SK-N-SH treated with all-trans-retinoic acid at 6 μM for 48 hours (cell line): ENCODE data around the gene DRAP1.

ENCODE experiments used
- ATAC-seq: fragments of 200-7000 bp; cut with Tn5 transposase; 3 replicates; pipeline ENCODE4 v1.9.1; 2020; ENCODE audit warnings: mild to moderate bottlenecking, moderate library complexity
- ARNTL ChIP-seq: fragments of 450-650 bp; formaldehyde crosslinking; IDR thresholded peaks from 2 replicates; pipeline ENCODE4 v1.5.0; 2020; ENCODE audit warnings: low read depth, mild to moderate bottlenecking, moderate library complexity, borderline replicate concordance
- BACH2 ChIP-seq: fragments of 250-450 bp; sonication (Bioruptor Pico); IDR thresholded peaks from 2 replicates; pipeline ENCODE4 v1.9.0; 2021; ENCODE audit warnings: mild to moderate bottlenecking, borderline replicate concordance
- CREB5 ChIP-seq: fragments of 250-450 bp; sonication (Bioruptor Pico); IDR thresholded peaks from 2 replicates; pipeline ENCODE4 v1.5.1; 2020; ENCODE audit warnings: low read depth, mild to moderate bottlenecking, moderate library complexity
- CSDC2 ChIP-seq: fragments of 250-450 bp; sonication (Bioruptor Pico); IDR thresholded peaks from 2 replicates; pipeline ENCODE4 v1.5.0; 2020; ENCODE audit warnings: mild to moderate bottlenecking, moderate library complexity
- CSRNP3 ChIP-seq: fragments of 250-450 bp; sonication (Bioruptor Pico); IDR thresholded peaks from 2 replicates; pipeline ENCODE4 v1.5.1; 2021; ENCODE audit warnings: mild to moderate bottlenecking, moderate library complexity
- ESRRG ChIP-seq: fragments of 250-450 bp; sonication (Bioruptor Pico); IDR thresholded peaks from 2 replicates; pipeline ENCODE4 v1.6.1; 2021; ENCODE audit warnings: mild to moderate bottlenecking
- GLIS3 ChIP-seq: fragments of 250-450 bp; sonication (Bioruptor Pico); IDR thresholded peaks from 2 replicates; pipeline ENCODE4 v1.5.0; 2020; ENCODE audit warnings: mild to moderate bottlenecking, moderate library complexity
- ISL1 ChIP-seq: fragments of 250-450 bp; sonication (Bioruptor Pico); IDR thresholded peaks from 2 replicates; pipeline ENCODE4 v2.1.2; 2022; ENCODE audit warnings: mild to moderate bottlenecking, moderate library complexity
- OSR1 ChIP-seq: fragments of 250-450 bp; sonication (Bioruptor Pico); IDR thresholded peaks from 2 replicates; pipeline ENCODE4 v1.8.0; 2022; ENCODE audit warnings: moderate library complexity, mild to moderate bottlenecking, inconsistent platforms
- POU6F1 ChIP-seq: fragments of 250-450 bp; sonication (Bioruptor Pico); IDR thresholded peaks from 2 replicates; pipeline ENCODE4 v1.8.0; 2021; ENCODE audit warnings: low read depth, mild to moderate bottlenecking, moderate library complexity, borderline replicate concordance
- RARB ChIP-seq: fragments of 250-450 bp; sonication (Bioruptor Pico); IDR thresholded peaks from 2 replicates; pipeline ENCODE4 v1.8.0; 2021; ENCODE audit warnings: mild to moderate bottlenecking, moderate library complexity
- SNAI2 ChIP-seq: fragments of 250-450 bp; sonication (Bioruptor Pico); IDR thresholded peaks from 2 replicates; pipeline ENCODE4 v1.5.0; 2020; ENCODE audit warnings: mild to moderate bottlenecking, moderate library complexity
- TCF4 ChIP-seq: fragments of 250-450 bp; sonication (Bioruptor Pico); IDR thresholded peaks from 2 replicates; pipeline ENCODE4 v1.8.0; 2021; ENCODE audit warnings: mild to moderate bottlenecking, moderate library complexity, borderline replicate concordance
- TSHZ2 ChIP-seq: fragments of 250-450 bp; sonication (Bioruptor Pico); IDR thresholded peaks from 2 replicates; pipeline ENCODE4 v1.5.0; 2020; ENCODE audit warnings: mild to moderate bottlenecking, moderate library complexity
- ZC3H10 ChIP-seq: fragments of 250-450 bp; sonication (Bioruptor Pico); IDR thresholded peaks from 2 replicates; pipeline ENCODE4 v1.5.1; 2021; ENCODE audit warnings: mild to moderate bottlenecking, moderate library complexity
- ZFP3 ChIP-seq: fragments of 250-450 bp; sonication (Bioruptor Pico); IDR thresholded peaks from 2 replicates; pipeline ENCODE4 v1.5.0; 2020; ENCODE audit warnings: mild to moderate bottlenecking, moderate library complexity
- ZFP30 ChIP-seq: fragments of 450-650 bp; formaldehyde crosslinking; IDR thresholded peaks from 2 replicates; pipeline ENCODE4 v1.5.0; 2022; ENCODE audit warnings: mild to moderate bottlenecking, moderate library complexity
- ZNF565 ChIP-seq: fragments of 450-650 bp; formaldehyde crosslinking; conservative IDR thresholded peaks from 2 replicates; pipeline ENCODE4 v1.5.0; 2020; ENCODE audit warnings: low read depth, mild to moderate bottlenecking, moderate library complexity
- ZNF8 ChIP-seq: fragments of 450-650 bp; formaldehyde crosslinking; IDR thresholded peaks from 2 replicates; pipeline ENCODE4 v1.5.0; 2020; ENCODE audit warnings: mild to moderate bottlenecking, moderate library complexity

Gene DRAP1

GRCh38 chr11:65917077-65917433 is 2.2 kb upstream of the DRAP1 start:
- ATAC-seq = no peak
- TF ChIP-seq OSR1 (CRISPR knock-in tag) (no peak), SNAI2 (no peak), ZC3H10 (no peak), ZNF8 (no peak), ARNTL (CRISPR knock-in tag) (no peak), ISL1 (CRISPR knock-in tag) (no peak), ZNF565 (CRISPR knock-in tag) (no peak), CREB5 (no peak), TSHZ2 (CRISPR knock-in tag) (no peak), TCF4 (CRISPR knock-in tag) (no peak), RARB (CRISPR knock-in tag) (no peak), BACH2 (CRISPR knock-in tag) (no peak), ESRRG (CRISPR knock-in tag) (no peak), POU6F1 (CRISPR knock-in tag) (no peak), ZFP30 (CRISPR knock-in tag) (no peak), ZFP3 (CRISPR knock-in tag) (no peak), CSRNP3 (CRISPR knock-in tag) (no peak), GLIS3 (CRISPR knock-in tag) (no peak)

GRCh38 chr11:65917434-65918210 is 1.6 kb upstream of the DRAP1 start:
- TF ChIP-seq CSDC2 (CRISPR knock-in tag) (no peak), POU6F1 (CRISPR knock-in tag) (no peak)

GRCh38 chr11:65918211-65919140 is 750 bp upstream of the DRAP1 start, which contains the start of gene C11orf68:
Gene C11orf68, minus strand, starts transcription at chr11:65919062. Its CDS starts 31 bp downstream, at chr11:65919031.
- peak; percentile 2; the same call in 2 of the 3 replicates for ATAC-seq
- TF ChIP-seq CSDC2 (CRISPR knock-in tag) (no peak), ARNTL (CRISPR knock-in tag) (no peak)

More at GRCh38 chr11:65917434-65918210, 1.6 kb upstream of the DRAP1 start:
- ATAC-seq = no peak
